Tibial nerve (tissue), 4 donors: Measurements from ENCODE around the gene PWP2.
"Not testable (repeated sequence)": the region's sequence is repeated elsewhere in the genome, so short reads cannot be mapped to it uniquely, and the experiment has no call there.

ENCODE experiments used
- EP300 ChIP-seq, 2 donors: sonication (generic); formaldehyde crosslinking; IDR thresholded peaks; one replicate each; pipeline ENCODE4 v1.6.1; 2017; ENCODE audit warnings: antibody characterized with exemption in 2 of 2, mild to moderate bottlenecking in 1 of 2
- POLR2A ChIP-seq, 2 donors: fragments of 450-650 bp; IDR thresholded peaks; one replicate each; pipeline ENCODE4 v1.6.1; 2017; ENCODE audit warnings: antibody characterized with exemption in 2 of 2, mild to moderate bottlenecking in 2 of 2, moderate library complexity in 2 of 2
- TF ChIP-seq, protein P1 (sequence below), 5 experiments: fragments of 200-600 bp in 3 of 5; fragments of 450-650 bp in 2 of 5; sonication (generic) in 3 of 5; IDR thresholded peaks; one replicate each; pipeline ENCODE4 v1.5.1; 2016 to 2019; ENCODE audit warnings: antibody characterized with exemption in 5 of 5, mild to moderate bottlenecking in 3 of 5, moderate library complexity in 2 of 5

DNA sequence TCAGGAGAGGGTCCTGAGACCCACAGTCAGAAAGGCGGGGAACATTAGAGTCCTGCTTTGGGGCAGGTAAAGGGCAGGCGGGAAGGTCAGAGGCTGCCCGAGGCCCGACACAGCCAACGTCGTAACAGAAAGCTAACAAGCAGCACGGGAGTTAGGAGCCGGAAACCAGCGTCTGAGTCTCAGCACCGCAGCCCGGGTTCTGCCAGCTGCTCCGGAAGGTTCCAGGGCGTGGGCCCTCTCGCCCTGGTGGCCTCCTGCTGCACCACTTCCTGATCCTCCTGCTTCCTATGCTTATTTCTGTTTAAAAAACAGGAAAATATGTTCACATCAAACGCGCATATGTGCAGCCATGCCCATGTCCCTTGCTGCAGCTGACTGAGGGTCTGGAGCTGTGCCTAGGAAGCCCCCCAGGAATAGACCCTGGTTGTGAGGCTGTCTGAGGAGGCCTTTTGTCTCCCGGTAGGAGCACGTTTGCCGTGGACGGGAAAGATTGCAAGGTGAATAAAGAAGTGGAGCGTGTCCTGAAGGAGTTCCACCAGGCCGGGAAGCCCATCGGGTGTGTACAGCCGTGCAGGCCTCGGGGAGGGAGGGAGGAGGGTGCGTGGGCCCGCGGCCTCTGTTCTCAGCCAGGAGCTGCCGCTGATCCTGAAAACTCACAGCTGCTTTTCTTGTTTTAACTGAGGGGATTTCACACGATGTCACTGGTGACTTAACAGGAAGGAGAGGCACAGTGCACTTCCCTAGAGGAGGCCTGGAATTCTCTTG, 32.8 kb downstream of the PWP2 start:
- not testable (repeated sequence) for TF ChIP-seq EP300, POLR2A (IDR thresholded peaks at IDR 0.05)
- TF ChIP-seq, protein P1, sequence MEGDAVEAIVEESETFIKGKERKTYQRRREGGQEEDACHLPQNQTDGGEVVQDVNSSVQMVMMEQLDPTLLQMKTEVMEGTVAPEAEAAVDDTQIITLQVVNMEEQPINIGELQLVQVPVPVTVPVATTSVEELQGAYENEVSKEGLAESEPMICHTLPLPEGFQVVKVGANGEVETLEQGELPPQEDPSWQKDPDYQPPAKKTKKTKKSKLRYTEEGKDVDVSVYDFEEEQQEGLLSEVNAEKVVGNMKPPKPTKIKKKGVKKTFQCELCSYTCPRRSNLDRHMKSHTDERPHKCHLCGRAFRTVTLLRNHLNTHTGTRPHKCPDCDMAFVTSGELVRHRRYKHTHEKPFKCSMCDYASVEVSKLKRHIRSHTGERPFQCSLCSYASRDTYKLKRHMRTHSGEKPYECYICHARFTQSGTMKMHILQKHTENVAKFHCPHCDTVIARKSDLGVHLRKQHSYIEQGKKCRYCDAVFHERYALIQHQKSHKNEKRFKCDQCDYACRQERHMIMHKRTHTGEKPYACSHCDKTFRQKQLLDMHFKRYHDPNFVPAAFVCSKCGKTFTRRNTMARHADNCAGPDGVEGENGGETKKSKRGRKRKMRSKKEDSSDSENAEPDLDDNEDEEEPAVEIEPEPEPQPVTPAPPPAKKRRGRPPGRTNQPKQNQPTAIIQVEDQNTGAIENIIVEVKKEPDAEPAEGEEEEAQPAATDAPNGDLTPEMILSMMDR (IDR thresholded peaks at IDR 0.05) = not testable (repeated sequence)
